K562 (cell line): ENCODE results near the gene YPEL3. TPM values are rescaled to one million over a fixed set of nuclear protein-coding genes. Genes with fewer than 3 reads are reported as not detected.

Experiments
- ATAC-seq: fragments of 200-7000 bp; cut with Tn5 transposase; 3 replicates; pipeline ENCODE4 v1.9.1; 2020; ENCODE audit warnings: moderate library complexity
- BruUV-seq: library from RNA; stranded (reverse); fragments of 400-500 nt; replicated peaks from 2 replicates; lab custom pipeline; 2021; lab: Mats Ljungman, UMichigan
- CTCF ChIA-PET: fragments of 300-600 bp; formaldehyde crosslinking; extraction: SDS; loops from one replicate; lab custom pipeline; 2021; ENCODE audit warnings: low intra/inter-chr PET ratio; lab: Yijun Ruan, JAX
- POLR2A ChIA-PET: fragments of 300-600, 350-650 bp; sonication (Branson Sonifier 250); formaldehyde crosslinking; extraction: SDS; loops from one replicate; lab custom pipeline; 2021; ENCODE audit warnings: antibody characterized with exemption, inconsistent platforms; lab: Yijun Ruan, JAX
- DNase-seq, 4 experiments: peaks; one replicate each; pipeline versions ENCODE4 v3.0.0 to v3.0.0-alpha.2; 2011 to 2018; ENCODE audit warnings: low spot score in 3 of 4, mixed read lengths in 3 of 4; ENCODE audit errors: extremely low read depth in 1 of 4
- FAIRE-seq: peaks from 2 replicates; lab custom pipeline; 2011; peaks lifted over from hg19 to GRCh38; lab: Jason Lieb, UNC
- H2AFZ ChIP-seq: 2 replicates; pipeline ENCODE4 v1.6.0; 2011; ENCODE audit warnings: low read depth, low read length, control low read depth, inconsistent platforms
- H3K27ac ChIP-seq: fragments of 200-600 bp; 3 replicates; pipeline ENCODE4 v1.8.0; 2011; ENCODE audit warnings: low read depth, mild to moderate bottlenecking, control low read depth, inconsistent platforms, low read length, moderate library complexity, mixed read lengths; ENCODE audit errors: extremely low read depth
- H3K27me3 ChIP-seq, 2 experiments: fragments of 300-600 bp in 1 of 2; 2 replicates in 1 of 2; 3 replicates in 1 of 2; pipeline versions ENCODE4 v1.6.0 to v1.8.0; 2011; ENCODE audit warnings: inconsistent platforms in 2 of 2, low read length in 2 of 2, mild to moderate bottlenecking in 1 of 2, mixed read lengths in 1 of 2, moderate library complexity in 1 of 2; ENCODE audit not compliant: control insufficient read depth in 2 of 2, insufficient read depth in 2 of 2
- H3K36me3 ChIP-seq: fragments of 300-600 bp; 3 replicates; pipeline ENCODE4 v1.8.0; 2011; ENCODE audit warnings: mild to moderate bottlenecking, low read length, inconsistent platforms; ENCODE audit not compliant: control insufficient read depth, insufficient read depth
- H3K4me1 ChIP-seq, 2 experiments: fragments of 200-600 bp in 1 of 2; replicated peaks in 1 of 2; 2 replicates in 1 of 2; 3 replicates in 1 of 2; pipeline versions ENCODE4 v1.5.1 to v1.8.0; 2011; ENCODE audit warnings: inconsistent platforms in 2 of 2, low read length in 2 of 2, mild to moderate bottlenecking in 1 of 2, mixed read lengths in 1 of 2, moderate library complexity in 1 of 2; ENCODE audit not compliant: control insufficient read depth in 2 of 2, insufficient read depth in 2 of 2
- H3K4me2 ChIP-seq: 2 replicates; pipeline ENCODE4 v1.6.1; 2011; ENCODE audit warnings: low read length, control low read depth, inconsistent platforms, mixed read lengths; ENCODE audit not compliant: insufficient read depth
- H3K4me3 ChIP-seq: fragments of 200-600 bp; sonication (generic), shearing (Covaris generic); 2 replicates; pipeline ENCODE4 v1.5.1; 2016; ENCODE audit warnings: control low read depth, inconsistent platforms
- H3K79me2 ChIP-seq: fragments of 200-600 bp; 3 replicates; pipeline ENCODE4 v1.8.0; 2011; ENCODE audit warnings: low read length, inconsistent platforms; ENCODE audit not compliant: control insufficient read depth, insufficient read depth
- H3K9ac ChIP-seq, 2 experiments: 2 replicates each; pipeline versions ENCODE4 v1.6.0 to v1.6.1; 2011; ENCODE audit warnings: low read depth in 2 of 2, low read length in 2 of 2, control low read depth in 1 of 2, inconsistent platforms in 1 of 2, mild to moderate bottlenecking in 1 of 2, mixed read lengths in 1 of 2; ENCODE audit not compliant: insufficient read depth in 1 of 2
- H3K9me1 ChIP-seq: one replicate; pipeline ENCODE4 v1.6.0; 2011; ENCODE audit warnings: inconsistent platforms, mild to moderate bottlenecking, low read length, moderate library complexity; ENCODE audit not compliant: control insufficient read depth, insufficient read depth
- H3K9me3 ChIP-seq: replicated peaks from 2 replicates; pipeline ENCODE4 v1.5.1; 2011; ENCODE audit warnings: low read depth, low read length, inconsistent platforms; ENCODE audit not compliant: control insufficient read depth, insufficient read depth
- H4K20me1 ChIP-seq: replicated peaks from 2 replicates; pipeline ENCODE4 v1.6.1; 2011; ENCODE audit warnings: low read length, inconsistent platforms, mixed read lengths; ENCODE audit not compliant: control insufficient read depth, insufficient read depth
- CEBPB ChIP-seq: fragments of 450-650 bp; IDR thresholded peaks from 2 replicates; pipeline ENCODE4 v1.6.1; 2016; ENCODE audit warnings: missing genetic modification characterization, missing compliant biosample characterization
- PCBP2 ChIP-seq: fragments of 200-400 bp; formaldehyde crosslinking; IDR thresholded peaks from 2 replicates; pipeline ENCODE4 v1.6.1; 2018; ENCODE audit warnings: low read length, low read depth, mild to moderate bottlenecking, moderate library complexity; ENCODE audit not compliant: poor library complexity, severe bottlenecking
- ZNF778 ChIP-seq: fragments of 450-650 bp; formaldehyde crosslinking; IDR thresholded peaks from 2 replicates; pipeline ENCODE4 v1.4.0; 2020; ENCODE audit warnings: mild to moderate bottlenecking, moderate library complexity
- WGBS: fragments of 100-300 bp; shearing (Covaris generic); methylation state at CpG from one replicate; pipeline ENCODE4 v1.1.6; 2016; ENCODE audit warnings: low coverage, mixed read lengths; ENCODE audit not compliant: insufficient coverage; ENCODE audit errors: missing lambda C conversion rate; 5-methylcytosine and 5-hydroxymethylcytosine counted together
- in situ Hi-C: fragments of 300-500 bp; cut with MboI; formaldehyde crosslinking; loops from 4 replicates; pipeline ENCODE4 v1.15.0; 2018; ENCODE audit warnings: inconsistent platforms, mixed read lengths
- intact Hi-C: fragments of 100-400 bp; cut with micrococcal nuclease; formaldehyde crosslinking; loops from 2 replicates; pipeline ENCODE4 v1.14.2; 2022
- polyA plus RNA-seq, 8 experiments: library from polyadenylated mRNA; depleted of rRNA in 4 of 8; stranded (reverse) in 5 of 8; unstranded in 3 of 8; fragments of >200 nt; fragmentation: Nextera tagmentation in 2 of 8; fragmentation: Illumina TruSeq in 1 of 8; extraction: Ambion mirVana in 2 of 8; extraction: Trizol in 1 of 8; gene quantifications; 2 replicates each; pipeline versions ENCODE4 v1.2.1 to v1.2.3, GENCODE V29; 2011 to 2014; ENCODE audit warnings: inconsistent platforms in 1 of 8, missing spikeins in 1 of 8
- total RNA-seq, 7 experiments: library from RNA; depleted of rRNA in 6 of 7; stranded (reverse); fragments of >200 nt in 6 of 7; fragmentation: Illumina TruSeq in 2 of 7; extraction: Trizol in 2 of 7; gene quantifications; 2 replicates each; pipeline versions ENCODE4 v1.2.1 to v1.2.3, GENCODE V29; 2011 to 2021; ENCODE audit warnings: low replicate concordance in 1 of 7
- TF ChIP-seq, protein P1 (sequence below): fragments of 450-650 bp; IDR thresholded peaks from 2 replicates; pipeline ENCODE4 v1.6.1; 2017; ENCODE audit warnings: antibody characterized with exemption, mild to moderate bottlenecking

Gene YPEL3
- total and polyA plus RNA-seq, 9 of the 15 experiments (the other 6 are each of a cell fraction or from before 2014, with no cell fraction given), result 0.41 to 15.0 (median 2.9) TPM

DNA sequence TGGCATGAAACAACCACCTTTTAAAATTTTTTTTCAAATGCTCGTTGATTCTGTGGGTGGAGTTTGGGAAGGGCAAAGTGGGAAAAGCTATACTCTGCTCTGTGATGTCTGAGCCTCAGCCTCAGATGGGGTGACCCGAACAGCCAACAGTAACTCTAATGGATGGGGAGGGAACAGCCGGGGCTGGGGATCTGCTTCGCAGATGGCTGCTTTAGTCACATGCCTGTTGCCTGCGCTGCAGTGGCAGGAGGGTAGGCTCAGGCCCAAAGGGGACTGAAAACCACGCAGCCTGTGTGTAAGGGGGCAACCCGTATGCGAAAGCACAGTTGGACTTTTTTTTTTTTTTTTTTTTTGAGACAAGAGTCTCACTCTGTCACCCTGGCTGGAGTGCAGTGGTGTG is 41.9 kb upstream of the YPEL3 start (continued):
- TF ChIP-seq, protein P1, sequence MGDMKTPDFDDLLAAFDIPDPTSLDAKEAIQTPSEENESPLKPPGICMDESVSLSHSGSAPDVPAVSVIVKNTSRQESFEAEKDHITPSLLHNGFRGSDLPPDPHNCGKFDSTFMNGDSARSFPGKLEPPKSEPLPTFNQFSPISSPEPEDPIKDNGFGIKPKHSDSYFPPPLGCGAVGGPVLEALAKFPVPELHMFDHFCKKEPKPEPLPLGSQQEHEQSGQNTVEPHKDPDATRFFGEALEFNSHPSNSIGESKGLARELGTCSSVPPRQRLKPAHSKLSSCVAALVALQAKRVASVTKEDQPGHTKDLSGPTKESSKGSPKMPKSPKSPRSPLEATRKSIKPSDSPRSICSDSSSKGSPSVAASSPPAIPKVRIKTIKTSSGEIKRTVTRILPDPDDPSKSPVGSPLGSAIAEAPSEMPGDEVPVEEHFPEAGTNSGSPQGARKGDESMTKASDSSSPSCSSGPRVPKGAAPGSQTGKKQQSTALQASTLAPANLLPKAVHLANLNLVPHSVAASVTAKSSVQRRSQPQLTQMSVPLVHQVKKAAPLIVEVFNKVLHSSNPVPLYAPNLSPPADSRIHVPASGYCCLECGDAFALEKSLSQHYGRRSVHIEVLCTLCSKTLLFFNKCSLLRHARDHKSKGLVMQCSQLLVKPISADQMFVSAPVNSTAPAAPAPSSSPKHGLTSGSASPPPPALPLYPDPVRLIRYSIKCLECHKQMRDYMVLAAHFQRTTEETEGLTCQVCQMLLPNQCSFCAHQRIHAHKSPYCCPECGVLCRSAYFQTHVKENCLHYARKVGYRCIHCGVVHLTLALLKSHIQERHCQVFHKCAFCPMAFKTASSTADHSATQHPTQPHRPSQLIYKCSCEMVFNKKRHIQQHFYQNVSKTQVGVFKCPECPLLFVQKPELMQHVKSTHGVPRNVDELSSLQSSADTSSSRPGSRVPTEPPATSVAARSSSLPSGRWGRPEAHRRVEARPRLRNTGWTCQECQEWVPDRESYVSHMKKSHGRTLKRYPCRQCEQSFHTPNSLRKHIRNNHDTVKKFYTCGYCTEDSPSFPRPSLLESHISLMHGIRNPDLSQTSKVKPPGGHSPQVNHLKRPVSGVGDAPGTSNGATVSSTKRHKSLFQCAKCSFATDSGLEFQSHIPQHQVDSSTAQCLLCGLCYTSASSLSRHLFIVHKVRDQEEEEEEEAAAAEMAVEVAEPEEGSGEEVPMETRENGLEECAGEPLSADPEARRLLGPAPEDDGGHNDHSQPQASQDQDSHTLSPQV, result no peak
- no peak for TF ChIP-seq PCBP2

DNA sequence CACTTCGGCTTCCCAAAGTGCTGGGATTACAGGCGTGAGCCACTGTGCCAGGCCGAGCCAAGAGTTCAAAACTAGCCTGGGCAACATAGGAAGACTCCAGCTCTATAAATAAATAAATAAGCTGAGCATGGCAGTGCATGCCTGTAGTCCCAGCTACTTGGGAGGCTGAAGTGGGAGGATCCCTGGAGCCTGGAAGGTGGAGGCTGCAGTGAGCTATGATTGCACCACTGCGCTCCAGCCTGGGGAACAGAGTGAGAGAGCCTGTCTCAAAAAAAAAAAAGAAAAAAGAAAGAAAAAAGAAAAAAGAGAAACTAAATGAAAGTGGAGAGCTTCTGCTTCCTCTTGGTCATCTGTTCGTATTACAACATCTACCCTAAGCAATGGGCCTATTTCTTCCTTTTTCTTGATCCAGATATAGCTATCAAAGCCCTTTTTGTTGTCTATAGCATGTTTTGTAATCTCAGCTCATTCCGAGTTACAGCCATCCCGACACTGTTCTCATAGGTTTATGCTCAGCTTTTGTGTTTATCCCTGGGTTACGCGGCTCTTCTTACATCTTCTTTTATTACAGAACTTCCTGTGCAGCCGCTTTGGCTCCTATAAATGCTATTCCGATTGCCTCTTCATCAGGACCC is 41.1 kb upstream of the YPEL3 start:
- ChIA-PET POLR2A (interaction anchor here (0.6 to 1.0 kb wide), 2 partner anchors 9 to 497 kb away, joined by 3 to 5 read pairs; no protein-coding TSS in a partner anchor), CTCF (no interaction called here)
- no peaks in the 10 kb centered on the region for H3K27me3 ChIP-seq
- H3K9me1 ChIP-seq, result no peaks in the 10 kb centered on the region
- H3K36me3 ChIP-seq, result no peaks in the 10 kb centered on the region
- H3K27ac ChIP-seq, result no peak overlapping the region
- H3K4me1 ChIP-seq, result peaks cover 6 to 7% of the 10 kb centered on the region in 2 experiments; a peak in 4 of 5 replicates
- H2AFZ ChIP-seq, result 0 out of 2 replicates have a peak overlapping the region, but pooled peaks have one; percentile 22
- H3K4me2 ChIP-seq, result no peak overlapping the region
- WGBS, result 59% methylated on average over 11 of the region's 11 CpGs
- ATAC-seq (no peak), FAIRE-seq (no peak), DNase-seq (no peak)
- intact Hi-C loops (no loop called here), in situ Hi-C loops (loop anchor here (25.0 kb wide), 1 partner anchor 675 kb away; the partner anchor contains the start of genes BOLA2, SLX1B and SULT1A4)
- H3K9ac ChIP-seq, result no peak overlapping the region
- no TSS peak for BruUV-seq
- no peak overlapping the region for H3K4me3 ChIP-seq
- H3K79me2 ChIP-seq, result no peaks in the 10 kb centered on the region
- H3K9me3 ChIP-seq, result no peaks in the 10 kb centered on the region
- H4K20me1 ChIP-seq, result no peaks in the 10 kb centered on the region
- TF ChIP-seq ZNF778 (CRISPR knock-in tag) (no peak), CEBPB (tag) (0 out of 2 replicates have a peak, but pooled peaks have one; percentile 6)
